H9 (cell line): ENCODE results near the gene NOSIP. TPM values are rescaled to one million over a fixed set of nuclear protein-coding genes. Genes with fewer than 3 reads are reported as not detected.

Experiments
- DNase-seq: peaks from one replicate; pipeline ENCODE4 v3.0.0-alpha.2; 2017
- H2AFZ ChIP-seq: one replicate; pipeline ENCODE4 v1.6.1; 2013; ENCODE audit warnings: mild to moderate bottlenecking, low read length, control low read depth, moderate library complexity
- H2AK5ac ChIP-seq: 2 replicates; pipeline ENCODE4 v1.6.1; 2013; ENCODE audit warnings: low read length, control low read depth, mixed read lengths; ENCODE audit not compliant: insufficient read length
- H2BK120ac ChIP-seq: one replicate; pipeline ENCODE4 v1.6.1; 2013; ENCODE audit warnings: low read depth, mild to moderate bottlenecking, low read length, control low read depth, inconsistent platforms; ENCODE audit not compliant: poor library complexity, severe bottlenecking
- H2BK12ac ChIP-seq: 2 replicates; pipeline ENCODE4 v1.6.1; 2013; ENCODE audit warnings: low read length, control low read depth, mixed read lengths, low read depth; ENCODE audit not compliant: insufficient read length
- H2BK15ac ChIP-seq: 2 replicates; pipeline ENCODE4 v1.6.1; 2013; ENCODE audit warnings: low read depth, low read length, control low read depth
- H2BK20ac ChIP-seq: one replicate; pipeline ENCODE4 v1.6.1; 2013; ENCODE audit warnings: low read depth, mild to moderate bottlenecking, low read length, control low read depth, inconsistent platforms; ENCODE audit not compliant: poor library complexity, severe bottlenecking
- H2BK5ac ChIP-seq: 2 replicates; pipeline ENCODE4 v1.6.1; 2013; ENCODE audit warnings: low read length, control low read depth, mixed read lengths; ENCODE audit not compliant: insufficient read length
- H3K14ac ChIP-seq: 2 replicates; pipeline ENCODE4 v1.6.1; 2013; ENCODE audit warnings: low read length, control low read depth; ENCODE audit not compliant: insufficient read depth
- H3K18ac ChIP-seq: 2 replicates; pipeline ENCODE4 v1.6.1; 2013; ENCODE audit warnings: low read depth, mild to moderate bottlenecking, mixed read lengths, low read length, control low read depth; ENCODE audit not compliant: insufficient read length
- H3K23ac ChIP-seq: 2 replicates; pipeline ENCODE4 v1.6.1; 2013; ENCODE audit warnings: low read length, control low read depth, mixed read lengths, low read depth; ENCODE audit not compliant: insufficient read length
- H3K23me2 ChIP-seq: 2 replicates; pipeline ENCODE4 v1.6.1; 2013; ENCODE audit warnings: low read depth, mild to moderate bottlenecking, mixed read lengths, low read length, control low read depth; ENCODE audit not compliant: insufficient read length, poor library complexity, severe bottlenecking
- H3K27ac ChIP-seq: 2 replicates; pipeline ENCODE4 v1.5.1; 2013; ENCODE audit warnings: low read length, control low read depth, mixed read lengths, low read depth; ENCODE audit not compliant: insufficient read length
- H3K27me3 ChIP-seq: 2 replicates; pipeline ENCODE4 v1.6.1; 2013; ENCODE audit warnings: low read length, control low read depth, inconsistent platforms; ENCODE audit not compliant: insufficient read depth
- H3K4ac ChIP-seq: 2 replicates; pipeline ENCODE4 v1.6.1; 2013; ENCODE audit warnings: low read depth, mild to moderate bottlenecking, control low read depth, inconsistent platforms, low read length, moderate library complexity
- H3K4me1 ChIP-seq: 2 replicates; pipeline ENCODE4 v1.6.1; 2013; ENCODE audit warnings: low read length, control low read depth, inconsistent platforms; ENCODE audit not compliant: insufficient read depth
- H3K4me2 ChIP-seq: 2 replicates; pipeline ENCODE4 v1.6.1; 2013; ENCODE audit warnings: low read length, control low read depth, mixed read lengths; ENCODE audit not compliant: insufficient read length, insufficient read depth
- H3K56ac ChIP-seq: 2 replicates; pipeline ENCODE4 v1.6.1; 2013; ENCODE audit warnings: low read depth, mild to moderate bottlenecking, mixed read lengths, low read length, control low read depth; ENCODE audit not compliant: insufficient read length
- H3K79me1 ChIP-seq: 2 replicates; pipeline ENCODE4 v1.6.1; 2013; ENCODE audit warnings: low read depth, mild to moderate bottlenecking, moderate library complexity, low read length, control low read depth, inconsistent platforms; ENCODE audit not compliant: insufficient read depth, poor library complexity, severe bottlenecking
- H3K79me2 ChIP-seq: 2 replicates; pipeline ENCODE4 v1.6.1; 2013; ENCODE audit warnings: low read length, control low read depth, inconsistent platforms; ENCODE audit not compliant: insufficient read depth
- H3K9ac ChIP-seq: 2 replicates; pipeline ENCODE4 v1.6.1; 2013; ENCODE audit warnings: low read length, control low read depth, mixed read lengths; ENCODE audit not compliant: insufficient read length; ENCODE audit errors: extremely low read depth
- H3K9me3 ChIP-seq: one replicate; pipeline ENCODE4 v1.6.1; 2013; ENCODE audit warnings: low read depth, low read length, inconsistent platforms; ENCODE audit not compliant: control insufficient read depth
- H3T11ph ChIP-seq: one replicate; pipeline ENCODE4 v1.6.1; 2013; ENCODE audit warnings: mild to moderate bottlenecking, low read length, control low read depth, inconsistent platforms
- H4K20me1 ChIP-seq: one replicate; pipeline ENCODE4 v1.6.1; 2013; ENCODE audit not compliant: control insufficient read depth, insufficient read length, insufficient read depth
- H4K5ac ChIP-seq: 2 replicates; pipeline ENCODE4 v1.6.1; 2013; ENCODE audit warnings: low read depth, mild to moderate bottlenecking, mixed read lengths, low read length, control low read depth; ENCODE audit not compliant: insufficient read length
- H4K8ac ChIP-seq: replicated peaks from 2 replicates; pipeline ENCODE4 v1.6.1; 2013; ENCODE audit warnings: low read length, control low read depth, mixed read lengths, low read depth; ENCODE audit not compliant: insufficient read length
- H4K91ac ChIP-seq: 2 replicates; pipeline ENCODE4 v1.6.1; 2013; ENCODE audit warnings: low read depth, mild to moderate bottlenecking, moderate library complexity, mixed read lengths, low read length, control low read depth; ENCODE audit not compliant: insufficient read length
- H3K27ac Mint-ChIP-seq, 3 experiments: 2 replicates in 2 of 3; 3 replicates in 1 of 3; pipeline ENCODE4 v1.8.0; 2020 to 2021; ENCODE audit warnings: mixed read lengths in 3 of 3, mild to moderate bottlenecking in 1 of 3, moderate library complexity in 1 of 3
- H3K27me3 Mint-ChIP-seq: 2 replicates; pipeline ENCODE4 v1.8.0; 2021; ENCODE audit warnings: low read depth, mild to moderate bottlenecking, moderate library complexity, mixed read lengths
- H3K36me3 Mint-ChIP-seq, 3 experiments: 2 replicates in 2 of 3; 3 replicates in 1 of 3; pipeline ENCODE4 v1.8.0; 2020 to 2021; ENCODE audit warnings: low read depth in 3 of 3, mixed read lengths in 3 of 3; ENCODE audit not compliant: insufficient read depth in 1 of 3
- H3K4me1 Mint-ChIP-seq, 2 experiments: 2 replicates each; pipeline ENCODE4 v1.8.0; 2020; ENCODE audit warnings: mixed read lengths in 2 of 2
- H3K4me3 Mint-ChIP-seq, 2 experiments: 2 replicates in 1 of 2; 3 replicates in 1 of 2; pipeline ENCODE4 v1.8.0; 2020 to 2021; ENCODE audit warnings: mild to moderate bottlenecking in 2 of 2, mixed read lengths in 2 of 2, moderate library complexity in 1 of 2
- H3K9me3 Mint-ChIP-seq, 2 experiments: 2 replicates in 1 of 2; 3 replicates in 1 of 2; pipeline ENCODE4 v1.8.0; 2020; ENCODE audit warnings: mild to moderate bottlenecking in 2 of 2, mixed read lengths in 2 of 2, moderate library complexity in 1 of 2
- WGBS: extraction: QIAGEN DNeasy Blood & Tissue Kit; methylation state at CpG from one replicate; pipeline ENCODE4 v1.1.7; 2013; ENCODE audit warnings: missing lambda C conversion rate, low lambda C conversion rate, mixed read lengths; ENCODE audit not compliant: insufficient read length; ENCODE audit errors: extremely low coverage; 5-methylcytosine and 5-hydroxymethylcytosine counted together
- total RNA-seq: library from RNA; stranded (reverse); gene quantifications from 2 replicates; pipeline ENCODE4 v1.2.1, GENCODE V29; 2021
- TF ChIP-seq, protein P1 (sequence below): fragments of 200-600 bp; sonication (generic); conservative IDR thresholded peaks from 3 replicates; pipeline ENCODE4 v1.8.0; 2021; ENCODE audit warnings: antibody characterized with exemption, mild to moderate bottlenecking

The NOSIP gene
- total RNA-seq, 1 experiment from 2014 or later = 78.4 TPM

DNA sequence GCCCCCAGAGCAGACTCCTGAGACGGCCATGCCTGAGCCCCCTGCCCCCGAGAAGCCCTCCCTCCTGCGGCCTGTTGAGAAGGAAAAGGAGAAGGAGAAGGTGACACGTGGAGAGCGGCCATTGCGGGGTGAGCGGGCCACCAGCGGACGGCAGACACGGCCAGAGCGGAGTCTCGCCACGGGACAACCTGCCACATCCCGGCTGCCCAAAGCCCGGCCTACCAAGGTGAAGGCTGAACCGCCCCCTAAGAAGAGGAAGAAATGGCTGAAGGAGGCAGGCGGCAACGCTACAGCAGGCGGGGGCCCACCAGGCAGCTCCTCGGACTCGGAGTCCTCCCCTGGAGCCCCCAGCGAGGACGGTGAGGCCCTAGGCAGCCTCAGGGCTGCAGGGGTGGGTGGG is 35.5 kb upstream of the NOSIP start:
- Histone ChIP-seq H2BK12ac (no peak overlapping the region), H3K9ac (no peak overlapping the region), H2BK5ac (no peak overlapping the region), H3K27ac (no peak overlapping the region), H3K18ac (no peak overlapping the region), H3K27me3 (no peaks in the 10 kb centered on the region), H4K20me1 (no peaks in the 10 kb centered on the region), H2BK120ac (no peak overlapping the region), H3K79me2 (no peaks in the 10 kb centered on the region; the same call in 1 of the 2 replicates), H3K56ac (no peak overlapping the region), H3K4me2 (no peak overlapping the region), H3K4ac (no peak overlapping the region), H3K79me1 (peaks cover 3% of the 10 kb centered on the region), H2AK5ac (no peak overlapping the region), H2BK15ac (no peak overlapping the region), H4K5ac (no peak overlapping the region), H3K23ac (no peak overlapping the region), H3K4me1 (no peaks in the 10 kb centered on the region), H3T11ph (no peak overlapping the region), H4K8ac (no peak overlapping the region), H2BK20ac (no peak overlapping the region), H2AFZ (no peak overlapping the region), H3K9me3 (no peaks in the 10 kb centered on the region), H3K23me2 (peaks cover 2% of the 10 kb centered on the region), H3K14ac (no peak overlapping the region), H4K91ac (no peak overlapping the region)
- no peak overlapping the region for H3K4me3 Mint-ChIP-seq
- no CpG with 5 or more reads among the region's 23 CpGs for WGBS
- peaks cover 0 to 2% of the 10 kb centered on the region in 2 experiments; a peak in 1 of 4 replicates for H3K4me1 Mint-ChIP-seq
- TF ChIP-seq, protein P1, sequence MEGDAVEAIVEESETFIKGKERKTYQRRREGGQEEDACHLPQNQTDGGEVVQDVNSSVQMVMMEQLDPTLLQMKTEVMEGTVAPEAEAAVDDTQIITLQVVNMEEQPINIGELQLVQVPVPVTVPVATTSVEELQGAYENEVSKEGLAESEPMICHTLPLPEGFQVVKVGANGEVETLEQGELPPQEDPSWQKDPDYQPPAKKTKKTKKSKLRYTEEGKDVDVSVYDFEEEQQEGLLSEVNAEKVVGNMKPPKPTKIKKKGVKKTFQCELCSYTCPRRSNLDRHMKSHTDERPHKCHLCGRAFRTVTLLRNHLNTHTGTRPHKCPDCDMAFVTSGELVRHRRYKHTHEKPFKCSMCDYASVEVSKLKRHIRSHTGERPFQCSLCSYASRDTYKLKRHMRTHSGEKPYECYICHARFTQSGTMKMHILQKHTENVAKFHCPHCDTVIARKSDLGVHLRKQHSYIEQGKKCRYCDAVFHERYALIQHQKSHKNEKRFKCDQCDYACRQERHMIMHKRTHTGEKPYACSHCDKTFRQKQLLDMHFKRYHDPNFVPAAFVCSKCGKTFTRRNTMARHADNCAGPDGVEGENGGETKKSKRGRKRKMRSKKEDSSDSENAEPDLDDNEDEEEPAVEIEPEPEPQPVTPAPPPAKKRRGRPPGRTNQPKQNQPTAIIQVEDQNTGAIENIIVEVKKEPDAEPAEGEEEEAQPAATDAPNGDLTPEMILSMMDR = no peak
- H3K27ac Mint-ChIP-seq = no peak overlapping the region
- H3K9me3 Mint-ChIP-seq = no peaks in the 10 kb centered on the region
- H3K27me3 Mint-ChIP-seq = no peaks in the 10 kb centered on the region; the same call in 1 of the 2 replicates
- no peak for DNase-seq
- H3K36me3 Mint-ChIP-seq = peaks cover 49 to 76% (median 69%) of the 10 kb centered on the region in 3 experiments
